CD8-positive, alpha-beta memory T cell (primary cell): ENCODE data around the gene KLHL7. TPM values are rescaled to one million over a fixed set of nuclear protein-coding genes. Genes with fewer than 3 reads are reported as not detected.
"Not testable (repeated sequence)": the region's sequence is repeated elsewhere in the genome, so short reads cannot be mapped to it uniquely, and the experiment has no call there.

Source experiments
- CTCF ChIA-PET: fragments of 350-600 bp; sonication (Branson Sonifier 250); formaldehyde crosslinking; loops from one replicate; lab custom pipeline; 2021; ENCODE audit warnings: antibody characterized with exemption; lab: Charles Lee
- POLR2A ChIA-PET: fragments of 350-600 bp; sonication (Branson Sonifier 250); formaldehyde crosslinking; loops from one replicate; lab custom pipeline; 2021; ENCODE audit warnings: antibody characterized with exemption; lab: Charles Lee
- DNase-seq, 5 donors: peaks; one replicate each; pipeline versions ENCODE4 v3.0.0 to v3.0.0-alpha.2; 2020 to 2022; ENCODE audit warnings: mixed read lengths in 1 of 5
- H3K27ac ChIP-seq: one replicate; pipeline ENCODE4 v1.7.0; 2013; ENCODE audit warnings: low read depth, mild to moderate bottlenecking, low read length, moderate library complexity
- H3K27me3 ChIP-seq: 2 replicates; pipeline ENCODE4 v1.7.0; 2013; ENCODE audit warnings: low read length, mild to moderate bottlenecking; ENCODE audit not compliant: insufficient read depth, poor library complexity, severe bottlenecking
- H3K36me3 ChIP-seq: 2 replicates; pipeline ENCODE4 v1.7.0; 2013; ENCODE audit warnings: mild to moderate bottlenecking, low read length, moderate library complexity; ENCODE audit not compliant: insufficient read depth
- H3K4me1 ChIP-seq: 2 replicates; pipeline ENCODE4 v1.7.0; 2013; ENCODE audit warnings: mild to moderate bottlenecking, low read length, moderate library complexity; ENCODE audit not compliant: insufficient read depth
- H3K4me3 ChIP-seq: 2 replicates; pipeline ENCODE4 v1.7.0; 2013; ENCODE audit warnings: mild to moderate bottlenecking, low read length
- H3K9me3 ChIP-seq: 2 replicates; pipeline ENCODE4 v1.7.0; 2013; ENCODE audit warnings: mild to moderate bottlenecking, low read length
- H3K27ac Mint-ChIP-seq, 8 donors: one replicate each; pipeline ENCODE4 v1.8.0; 2020 to 2021; ENCODE audit warnings: mixed read lengths in 8 of 8, mild to moderate bottlenecking in 6 of 8, inconsistent platforms in 3 of 8, moderate library complexity in 3 of 8
- H3K27me3 Mint-ChIP-seq, 2 donors: one replicate each; pipeline ENCODE4 v1.8.0; 2020 to 2021; ENCODE audit warnings: mixed read lengths in 2 of 2, mild to moderate bottlenecking in 1 of 2, moderate library complexity in 1 of 2
- H3K36me3 Mint-ChIP-seq, 3 donors: one replicate each; pipeline ENCODE4 v1.8.0; 2020 to 2021; ENCODE audit warnings: mixed read lengths in 3 of 3, inconsistent platforms in 1 of 3, mild to moderate bottlenecking in 1 of 3
- H3K4me1 Mint-ChIP-seq, 3 donors: one replicate each; pipeline ENCODE4 v1.8.0; 2020 to 2021; ENCODE audit warnings: mixed read lengths in 3 of 3, inconsistent platforms in 1 of 3, mild to moderate bottlenecking in 1 of 3
- H3K4me3 Mint-ChIP-seq, 7 donors: one replicate each; pipeline ENCODE4 v1.8.0; 2020 to 2021; ENCODE audit warnings: mixed read lengths in 7 of 7, mild to moderate bottlenecking in 6 of 7, moderate library complexity in 4 of 7, inconsistent platforms in 2 of 7
- H3K9me3 Mint-ChIP-seq, 5 donors: one replicate each; pipeline ENCODE4 v1.8.0; 2020 to 2022; ENCODE audit warnings: mixed read lengths in 5 of 5, mild to moderate bottlenecking in 3 of 5, moderate library complexity in 2 of 5, inconsistent platforms in 1 of 5
- polyA plus RNA-seq: library from polyadenylated mRNA; unstranded; fragments of 300-500 nt; fragmentation: Illumina TruSeq; gene quantifications from one replicate; pipeline ENCODE4 v1.2.3, GENCODE V29; 2021
- total RNA-seq, 2 experiments: library from RNA; stranded (reverse); gene quantifications; one replicate each; pipeline ENCODE4 v1.2.3, GENCODE V29; 2021

Gene KLHL7
- total and polyA plus RNA-seq, 3 experiments from 2014 or later, result 20.4 to 29.9 (median 20.9) TPM

DNA sequence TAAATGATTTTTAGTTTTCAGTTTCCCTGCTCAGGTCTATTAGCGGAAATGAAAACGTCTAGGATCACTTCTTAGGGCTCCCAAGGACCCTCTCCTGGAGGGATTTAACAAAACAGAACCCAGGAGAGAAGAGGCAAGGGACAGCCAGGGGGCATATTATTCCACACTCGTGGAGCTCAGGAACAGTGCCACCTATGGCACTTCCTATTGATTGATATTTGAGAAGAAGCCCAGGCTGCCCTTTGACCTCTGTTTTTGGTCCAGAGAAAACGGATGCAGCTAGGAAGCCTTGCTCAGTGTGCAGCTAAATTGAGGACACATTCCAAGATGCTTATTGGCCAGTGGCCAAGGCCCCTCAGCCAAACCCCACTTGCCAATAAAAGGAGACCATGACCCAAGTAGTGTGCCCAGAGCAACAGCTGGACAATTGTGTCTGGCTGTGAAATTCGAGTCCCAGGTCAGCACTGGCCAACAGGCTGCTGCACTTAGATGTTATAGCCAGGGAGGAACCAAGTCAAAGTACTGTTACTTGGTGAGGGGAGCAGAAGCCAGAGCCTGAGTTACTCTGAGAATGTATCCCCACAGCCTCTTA is 117.0 kb downstream of the KLHL7 start:
- CTCF ChIA-PET, result no interaction called here

DNA sequence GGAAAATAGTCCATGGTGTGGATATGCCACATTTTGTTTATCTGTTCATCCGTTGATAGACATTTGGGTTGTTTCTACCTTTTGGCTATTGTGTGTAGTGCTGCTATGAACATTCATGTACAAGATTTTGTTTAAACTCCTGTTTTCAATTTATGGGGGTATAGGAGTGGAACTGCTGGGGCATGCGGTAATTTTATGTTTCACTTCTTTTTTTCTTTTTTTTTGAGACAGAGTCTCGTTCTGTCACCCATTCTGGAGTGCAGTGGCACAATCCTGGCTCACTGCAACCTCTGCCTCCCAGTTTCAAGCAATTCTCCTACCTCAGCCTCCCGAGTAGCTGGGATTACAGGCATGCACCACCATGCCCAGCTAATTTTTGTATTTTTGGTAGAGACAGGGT is 118.8 kb downstream of the KLHL7 start:
- H3K4me3 Mint-ChIP-seq, H3K4me1 Mint-ChIP-seq, POLR2A ChIA-PET, H3K4me1 ChIP-seq, H3K36me3 ChIP-seq, H3K9me3 ChIP-seq, H3K27me3 ChIP-seq, CTCF ChIA-PET, H3K4me3 ChIP-seq, DNase-seq, H3K27ac ChIP-seq, H3K27ac Mint-ChIP-seq, H3K36me3 Mint-ChIP-seq, H3K9me3 Mint-ChIP-seq: not testable (repeated sequence)
- peaks cover 4 to 20% of the 10 kb centered on the region in 2 donors for H3K27me3 Mint-ChIP-seq

More for the DNA sequence above, 117.0 kb downstream of the KLHL7 start:
- Mint-ChIP-seq H3K36me3 (no peaks in the 10 kb centered on the region), H3K4me1 (no peaks in the 10 kb centered on the region), H3K9me3 (no peaks in the 10 kb centered on the region), H3K4me3 (no peak overlapping the region), H3K27me3 (peaks cover 7 to 26% of the 10 kb centered on the region in 2 donors), H3K27ac (no peak overlapping the region)
- POLR2A ChIA-PET, result no interaction called here
- Histone ChIP-seq H3K27me3 (no peaks in the 10 kb centered on the region), H3K4me3 (no peak overlapping the region), H3K9me3 (no peaks in the 10 kb centered on the region), H3K27ac (no peak overlapping the region), H3K4me1 (no peaks in the 10 kb centered on the region), H3K36me3 (no peaks in the 10 kb centered on the region)
- DNase-seq, result no peak

DNA sequence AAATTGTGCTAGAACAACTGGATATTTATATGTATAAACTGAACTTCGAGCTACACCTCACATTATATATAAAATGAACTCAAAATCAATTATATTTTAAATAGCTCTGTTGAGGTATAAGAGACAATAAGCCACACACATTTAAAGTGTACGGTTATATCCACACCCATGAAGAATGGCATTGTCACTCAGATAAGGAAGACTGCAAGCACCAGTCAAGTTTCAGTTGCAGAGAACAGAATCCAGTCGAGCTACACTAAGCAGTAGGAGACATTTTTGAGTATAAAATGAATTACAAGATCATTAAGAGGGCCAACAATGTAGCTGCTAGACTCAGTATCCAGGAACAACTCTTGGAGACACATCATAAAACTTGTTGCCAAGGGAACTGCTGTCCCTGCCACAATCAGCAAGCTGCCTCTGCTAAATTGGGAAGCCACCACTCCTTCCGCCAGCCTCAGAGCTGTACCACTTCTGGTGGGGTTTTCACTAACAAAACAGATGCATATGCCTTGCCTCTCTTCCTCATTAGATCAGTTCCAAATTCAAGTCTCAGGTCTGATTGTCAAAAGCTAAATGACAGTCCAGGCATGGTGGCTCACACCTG is 121.4 kb downstream of the KLHL7 start:
- no peak overlapping the region for H3K4me3 Mint-ChIP-seq
- CTCF ChIA-PET, result no interaction called here
- Histone ChIP-seq H3K27ac (no peak overlapping the region), H3K27me3 (no peaks in the 10 kb centered on the region), H3K36me3 (no peaks in the 10 kb centered on the region), H3K4me3 (no peak overlapping the region), H3K4me1 (no peaks in the 10 kb centered on the region), H3K9me3 (no peaks in the 10 kb centered on the region)
- H3K9me3 Mint-ChIP-seq, result no peaks in the 10 kb centered on the region
- no peak for DNase-seq
- H3K36me3 Mint-ChIP-seq, result peaks cover 0 to 3% (median 0%) of the 10 kb centered on the region in 3 donors
- POLR2A ChIA-PET, result no interaction called here
- H3K27ac Mint-ChIP-seq, result no peak overlapping the region
- peaks cover 4 to 20% of the 10 kb centered on the region in 2 donors for H3K27me3 Mint-ChIP-seq
- no peaks in the 10 kb centered on the region for H3K4me1 Mint-ChIP-seq

Other genes with a start within 250 kb of the KLHL7 start
- 10 to 100 TPM; 29.2 to 31.0 TPM for gene HYCC1, start 91.7 kb upstream of the KLHL7 start, total RNA-seq
- 11.7 TPM for gene HYCC1, start 91.7 kb upstream of the KLHL7 start, polyA plus RNA-seq
- 10 to 100 TPM; 39.5 to 40.1 TPM for gene NUP42, start 76.3 kb downstream of the KLHL7 start, total RNA-seq
- 39.8 TPM for gene NUP42, start 76.3 kb downstream of the KLHL7 start, polyA plus RNA-seq
- gene GPNMB, start 141.0 kb downstream of the KLHL7 start, total RNA-seq, result 1 to 10 TPM; 7.2 to 9.4 TPM
- not detected for gene GPNMB, start 141.0 kb downstream of the KLHL7 start, polyA plus RNA-seq
- gene MALSU1, start 193.6 kb downstream of the KLHL7 start, total RNA-seq, result 10 to 100 TPM; 86.3 to 87.8 TPM
- 63.0 TPM for gene MALSU1, start 193.6 kb downstream of the KLHL7 start, polyA plus RNA-seq